Endothelial cell of umbilical vein (primary cell): ENCODE data around the gene GRIK1. TPM values are rescaled to one million over a fixed set of nuclear protein-coding genes. Genes with fewer than 3 reads are reported as not detected.

Experiments used
- BruUV-seq: library from RNA; stranded (reverse); fragments of 400-500 nt; replicated peaks from 2 replicates; lab custom pipeline; 2021; lab: Mats Ljungman, UMichigan
- CTCF ChIA-PET: fragments of 300-600, 350-600 bp; sonication (Branson Sonifier 250); formaldehyde crosslinking; loops from one replicate; lab custom pipeline; 2021; ENCODE audit warnings: antibody characterized with exemption, inconsistent platforms; lab: Charles Lee
- POLR2A ChIA-PET: fragments of 300-600, 350-600 bp; sonication (Branson Sonifier 250); formaldehyde crosslinking; loops from one replicate; lab custom pipeline; 2021; ENCODE audit warnings: antibody characterized with exemption, inconsistent platforms; lab: Charles Lee
- DNase-seq: peaks from one replicate; pipeline ENCODE4 v3.0.0-alpha.2; 2011; ENCODE audit warnings: low read depth, low spot score
- FAIRE-seq: peaks from 2 replicates; lab custom pipeline; 2011; peaks lifted over from hg19 to GRCh38; lab: Jason Lieb, UNC
- H2AFZ ChIP-seq: 2 replicates; pipeline ENCODE4 v1.6.0; 2012; ENCODE audit warnings: low read depth, low read length, control low read depth, inconsistent platforms
- H3K27ac ChIP-seq: 2 replicates; pipeline ENCODE4 v1.5.1; 2011; ENCODE audit warnings: low read depth, mild to moderate bottlenecking, control low read depth, low read length, moderate library complexity; ENCODE audit not compliant: insufficient read depth
- H3K27me3 ChIP-seq, 2 experiments: 2 replicates each; pipeline versions ENCODE4 v1.6.0 to v1.6.1; 2011; ENCODE audit warnings: low read length in 2 of 2, mixed read lengths in 1 of 2; ENCODE audit not compliant: control insufficient read depth in 2 of 2, insufficient read depth in 2 of 2
- H3K36me3 ChIP-seq, 2 experiments: 2 replicates in 1 of 2; 3 replicates in 1 of 2; pipeline ENCODE4 v1.5.1; 2011; ENCODE audit warnings: low read length in 2 of 2, mild to moderate bottlenecking in 1 of 2, moderate library complexity in 1 of 2; ENCODE audit not compliant: control insufficient read depth in 2 of 2, insufficient read depth in 2 of 2; ENCODE audit errors: extremely low read depth in 1 of 2
- H3K4me1 ChIP-seq: 3 replicates; pipeline ENCODE4 v1.5.1; 2011; ENCODE audit warnings: mild to moderate bottlenecking, low read length; ENCODE audit not compliant: control insufficient read depth, insufficient read depth; ENCODE audit errors: extremely low read depth
- H3K4me2 ChIP-seq: 2 replicates; pipeline ENCODE4 v1.6.1; 2011; ENCODE audit warnings: low read length, control low read depth, mixed read lengths; ENCODE audit not compliant: insufficient read depth
- H3K4me3 ChIP-seq, 3 experiments: fragments of 200-600 bp in 1 of 3; sonication (generic), shearing (Covaris generic) in 1 of 3; replicated peaks in 1 of 3; 2 replicates each; pipeline ENCODE4 v1.5.1; 2011 to 2016; ENCODE audit warnings: control low read depth in 3 of 3, low read length in 3 of 3, mild to moderate bottlenecking in 2 of 3, inconsistent platforms in 1 of 3, low read depth in 1 of 3, moderate library complexity in 1 of 3; ENCODE audit not compliant: insufficient read depth in 1 of 3
- H3K79me2 ChIP-seq: 2 replicates; pipeline ENCODE4 v1.6.0; 2012; ENCODE audit warnings: low read length, inconsistent platforms; ENCODE audit not compliant: control insufficient read depth, insufficient read depth
- H3K9ac ChIP-seq: replicated peaks from 2 replicates; pipeline ENCODE3; 2011; ENCODE audit warnings: low read length, control low read depth; ENCODE audit not compliant: insufficient read depth; ENCODE audit errors: extremely low read depth
- H3K9me1 ChIP-seq: replicated peaks from 3 replicates; pipeline ENCODE4 v1.6.0; 2011; ENCODE audit warnings: mild to moderate bottlenecking, low read length; ENCODE audit not compliant: control insufficient read depth, insufficient read depth; ENCODE audit errors: extremely low read depth
- H3K9me3 ChIP-seq: replicated peaks from 2 replicates; pipeline ENCODE4 v1.5.1; 2012; ENCODE audit warnings: low read length, inconsistent platforms; ENCODE audit not compliant: control insufficient read depth, insufficient read depth
- H4K20me1 ChIP-seq: replicated peaks from 2 replicates; pipeline ENCODE3; 2011; ENCODE audit warnings: mild to moderate bottlenecking, low read length; ENCODE audit not compliant: control insufficient read depth, insufficient read depth; ENCODE audit errors: extremely low read depth
- CTCF ChIP-seq, 2 donors: IDR thresholded peaks; 1 replicate in 1 of 2; 2 replicates in 1 of 2; pipeline ENCODE4 v1.5.1; 2011; ENCODE audit warnings: low read length in 2 of 2, mild to moderate bottlenecking in 2 of 2, moderate library complexity in 2 of 2, control low read depth in 1 of 2, inconsistent platforms in 1 of 2, low read depth in 1 of 2; ENCODE audit not compliant: insufficient read depth in 1 of 2; ENCODE audit errors: extremely low read depth in 1 of 2
- EZH2 ChIP-seq: IDR thresholded peaks from 2 replicates; pipeline ENCODE4 v1.6.1; 2012; ENCODE audit warnings: borderline replicate concordance, low read depth, mild to moderate bottlenecking, moderate library complexity, low read length, inconsistent platforms; ENCODE audit not compliant: severe bottlenecking
- FOS ChIP-seq: IDR thresholded peaks from 2 replicates; pipeline ENCODE4 v1.6.1; 2011; ENCODE audit warnings: mild to moderate bottlenecking, low read length, moderate library complexity, borderline replicate concordance; ENCODE audit not compliant: insufficient read depth
- GATA2 ChIP-seq: IDR thresholded peaks from 2 replicates; pipeline ENCODE4 v1.7.0; 2011; ENCODE audit warnings: low read depth, mild to moderate bottlenecking, moderate library complexity, mixed read lengths, low read length; ENCODE audit not compliant: insufficient read length, insufficient read depth
- JUN ChIP-seq: IDR thresholded peaks from 2 replicates; pipeline ENCODE4 v1.6.1; 2011; ENCODE audit warnings: borderline replicate concordance, low read depth; ENCODE audit not compliant: insufficient read length, insufficient read depth
- MAX ChIP-seq: IDR thresholded peaks from 2 replicates; pipeline ENCODE4 v1.6.1; 2011; ENCODE audit not compliant: insufficient read depth, insufficient read length
- MYC ChIP-seq: IDR thresholded peaks from one replicate; pipeline ENCODE4 v1.6.1; 2011; ENCODE audit warnings: mild to moderate bottlenecking, low read depth, low read length
- POLR2A ChIP-seq: IDR thresholded peaks from 2 replicates; pipeline ENCODE4 v1.6.1; 2012; ENCODE audit warnings: low read depth, mild to moderate bottlenecking, control low read depth, low read length
- POLR2AphosphoS5 ChIP-seq: IDR thresholded peaks from 2 replicates; pipeline ENCODE4 v1.6.1; 2012; ENCODE audit warnings: low read depth, mild to moderate bottlenecking, control low read depth, low read length, moderate library complexity; ENCODE audit not compliant: insufficient read depth
- dilution Hi-C: fragments of 300-500 bp; cut with MboI; formaldehyde crosslinking; loops from one replicate; pipeline ENCODE4 v1.15.0; 2019; ENCODE audit warnings: low sequenced_read_pairs; ENCODE audit not compliant: extremely low pct_ligation_motif_present
- intact Hi-C: fragments of 100-400 bp; cut with micrococcal nuclease; formaldehyde crosslinking; loops from one replicate; pipeline ENCODE4 v1.10.0; 2022
- polyA plus RNA-seq, 4 experiments: library from polyadenylated mRNA; depleted of rRNA in 3 of 4; stranded (reverse) in 3 of 4; unstranded in 1 of 4; fragments of >200 nt; gene quantifications; 2 replicates each; pipeline versions ENCODE4 v1.2.1 to v1.2.3, GENCODE V29; 2011 to 2012; ENCODE audit warnings: missing spikeins in 1 of 4
- total RNA-seq: library from RNA; stranded (reverse); gene quantifications from 2 replicates; pipeline ENCODE4 v1.2.3, GENCODE V29; 2021

The GRIK1 gene
- total and polyA plus RNA-seq, 2 donors (not counting 3 experiments of a cell fraction or from before 2014, with no cell fraction given), result not detected

GRCh38 chr21:29827647-29828046 is 112.1 kb downstream of the GRIK1 start:
- no peaks in the 10 kb centered on the region for H3K9me1 ChIP-seq
- intact Hi-C loops, result no loop called here
- no peaks in the 10 kb centered on the region for H3K36me3 ChIP-seq
- TF ChIP-seq JUN (no peak), CTCF (IDR thresholded peaks at IDR 0.05; ENCODE audit: extremely low read depth in 1 of 2, insufficient read depth in 1 of 2, low read depth in 1 of 2, low read length in 2 of 2) (no peak), POLR2A (no peak), FOS (no peak), EZH2 (no peak), GATA2 (no peak)
- no peaks in the 10 kb centered on the region for H3K79me2 ChIP-seq
- no peaks in the 10 kb centered on the region for H3K4me1 ChIP-seq
- H2AFZ ChIP-seq, result no peak overlapping the region
- no peaks in the 10 kb centered on the region for H4K20me1 ChIP-seq
- no peak overlapping the region for H3K4me3 ChIP-seq
- ChIA-PET POLR2A (no interaction called here), CTCF (no interaction called here)
- dilution Hi-C loops, result no loop called here
- H3K9ac ChIP-seq, result no peak overlapping the region
- H3K4me2 ChIP-seq, result no peak overlapping the region
- H3K9me3 ChIP-seq, result no peaks in the 10 kb centered on the region
- BruUV-seq, result no TSS peak
- FAIRE-seq, result no peak
- no peak overlapping the region for H3K27ac ChIP-seq
- no peak for DNase-seq
- no peaks in the 10 kb centered on the region for H3K27me3 ChIP-seq

- ChIA-PET POLR2A (no interaction called here), CTCF (no interaction called here)
- Histone ChIP-seq H3K27me3 (no peaks in the 10 kb centered on the region), H3K27ac (no peak overlapping the region), H3K4me1 (no peaks in the 10 kb centered on the region), H3K4me3 (no peak overlapping the region), H3K79me2 (no peaks in the 10 kb centered on the region), H2AFZ (no peak overlapping the region), H3K36me3 (no peaks in the 10 kb centered on the region), H3K4me2 (no peak overlapping the region), H3K9me3 (no peaks in the 10 kb centered on the region), H3K9me1 (no peaks in the 10 kb centered on the region), H3K9ac (no peak overlapping the region), H4K20me1 (no peaks in the 10 kb centered on the region)
- no peak for FAIRE-seq
- dilution Hi-C loops (no loop called here), intact Hi-C loops (no loop called here)
- no peak for DNase-seq
- no peak for TF ChIP-seq JUN
- no peak for TF ChIP-seq MAX
- no peak for TF ChIP-seq CTCF (IDR thresholded peaks at IDR 0.05; ENCODE audit: extremely low read depth in 1 of 2, insufficient read depth in 1 of 2, low read depth in 1 of 2, low read length in 2 of 2)
- no peak for TF ChIP-seq GATA2
- TF ChIP-seq EZH2, result no peak
- no peak for TF ChIP-seq POLR2AphosphoS5
- no peak for TF ChIP-seq FOS
- TF ChIP-seq MYC, result no peak
- TF ChIP-seq POLR2A, result no peak
- BruUV-seq, result no TSS peak
Measured at GRCh38 chr21:29827236-29827635, 112.6 kb downstream of the GRIK1 start.
